Measurements from ENCODE around the gene MGMT.

DNA sequence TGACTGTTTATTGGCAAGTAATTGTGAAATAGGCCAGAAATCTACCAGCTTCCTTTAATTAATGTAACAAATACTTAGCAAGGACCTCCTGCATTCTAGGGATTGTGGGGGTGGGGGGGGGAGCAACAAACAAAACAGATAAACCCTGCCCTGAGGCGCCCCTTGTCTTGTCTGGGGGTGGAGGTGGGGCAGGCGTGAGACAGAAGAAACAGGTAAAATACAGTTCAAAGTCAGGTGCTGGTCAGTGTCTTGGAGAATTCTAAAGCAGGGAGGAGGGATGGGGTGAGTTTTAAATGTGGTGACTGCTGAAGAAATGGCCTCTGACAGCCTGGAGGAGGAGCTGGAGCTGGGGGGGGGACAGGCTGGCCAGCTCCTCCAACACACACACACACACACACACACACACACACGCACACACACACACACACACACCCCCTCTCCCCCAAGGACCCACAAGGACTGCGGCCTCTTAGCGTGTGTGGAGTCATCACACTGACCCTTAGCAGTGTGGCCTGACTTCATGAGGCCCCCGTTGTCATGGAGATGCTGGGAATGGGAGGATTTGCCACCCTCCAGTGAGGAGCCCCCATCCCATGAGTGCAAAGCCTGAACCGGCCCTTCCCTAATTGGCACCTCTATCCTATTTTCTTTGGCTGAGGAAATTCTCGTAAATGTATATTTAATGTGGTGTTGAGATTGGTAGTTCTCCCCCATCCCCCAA lies 190.4 kb downstream of the MGMT start:
- TF ChIP-seq, protein P1, sequence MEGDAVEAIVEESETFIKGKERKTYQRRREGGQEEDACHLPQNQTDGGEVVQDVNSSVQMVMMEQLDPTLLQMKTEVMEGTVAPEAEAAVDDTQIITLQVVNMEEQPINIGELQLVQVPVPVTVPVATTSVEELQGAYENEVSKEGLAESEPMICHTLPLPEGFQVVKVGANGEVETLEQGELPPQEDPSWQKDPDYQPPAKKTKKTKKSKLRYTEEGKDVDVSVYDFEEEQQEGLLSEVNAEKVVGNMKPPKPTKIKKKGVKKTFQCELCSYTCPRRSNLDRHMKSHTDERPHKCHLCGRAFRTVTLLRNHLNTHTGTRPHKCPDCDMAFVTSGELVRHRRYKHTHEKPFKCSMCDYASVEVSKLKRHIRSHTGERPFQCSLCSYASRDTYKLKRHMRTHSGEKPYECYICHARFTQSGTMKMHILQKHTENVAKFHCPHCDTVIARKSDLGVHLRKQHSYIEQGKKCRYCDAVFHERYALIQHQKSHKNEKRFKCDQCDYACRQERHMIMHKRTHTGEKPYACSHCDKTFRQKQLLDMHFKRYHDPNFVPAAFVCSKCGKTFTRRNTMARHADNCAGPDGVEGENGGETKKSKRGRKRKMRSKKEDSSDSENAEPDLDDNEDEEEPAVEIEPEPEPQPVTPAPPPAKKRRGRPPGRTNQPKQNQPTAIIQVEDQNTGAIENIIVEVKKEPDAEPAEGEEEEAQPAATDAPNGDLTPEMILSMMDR (IDR thresholded peaks at IDR 0.05): no peak
- TF ChIP-seq POLR2A (IDR thresholded peaks at IDR 0.05) (no peak), POLR2AphosphoS5 (IDR thresholded peaks at IDR 0.05) (no peak)
